ENCODE data around the gene SRA1. TPM values are rescaled to one million over a fixed set of nuclear protein-coding genes. Genes with fewer than 3 reads are reported as not detected.
"Not testable (repeated sequence)": the region's sequence is repeated elsewhere in the genome, so short reads cannot be mapped to it uniquely, and the experiment has no call there.

Gene SRA1
- total RNA-seq, 4 donors from 2014 or later = 19.9 to 36.3 (median 26.5) TPM

DNA sequence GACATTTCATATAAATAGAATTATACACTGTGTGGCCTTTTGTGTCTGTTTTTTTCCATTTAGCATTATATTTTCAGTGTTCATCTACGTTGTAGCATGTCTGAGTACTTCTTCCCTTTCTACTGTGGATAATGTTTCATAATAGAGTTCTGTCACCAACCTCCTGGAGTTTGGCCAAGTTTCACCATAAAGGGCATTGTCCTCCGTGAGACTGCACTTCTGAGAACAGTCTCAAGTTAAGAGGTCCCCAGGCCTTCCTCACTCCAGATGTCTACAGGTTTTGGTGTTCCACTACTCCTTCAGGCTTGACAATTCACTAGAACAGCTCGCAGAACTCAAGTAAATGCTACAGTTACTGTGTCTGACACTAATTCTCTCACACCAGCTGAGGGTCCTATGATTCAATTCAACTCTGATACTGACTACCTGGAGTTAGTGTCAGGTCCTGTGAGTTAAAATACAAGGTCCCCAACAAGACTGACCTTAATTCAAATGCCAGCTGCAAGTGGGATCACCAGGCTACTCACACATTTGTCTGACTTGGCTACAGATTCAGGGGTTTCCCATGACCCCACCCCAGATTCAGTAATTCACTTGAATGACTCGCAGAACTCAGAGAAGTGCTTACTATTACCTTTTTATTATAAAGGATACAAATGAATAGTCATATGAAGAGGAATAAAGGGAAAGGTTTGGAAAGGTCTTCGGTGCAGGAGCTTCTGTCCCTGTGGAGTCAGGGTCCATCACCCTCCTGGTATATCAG lies 38.4 kb upstream of the SRA1 start:
- no peaks in the 10 kb centered on the region for H3K36me3 ChIP-seq
- peak; percentile 53 for DNase-seq
- intact Hi-C loops (cut with DNase I; ENCODE audit: low total_unique reads) = no loop called here
- in situ Hi-C loops (cut with MboI; ENCODE audit: low pct_ligation_motif_present in 1 of 4, low pct_unique_long_range_greater_than_20kb in 1 of 4, low sequenced_read_pairs in 3 of 4) = no loop called here
- no peak for TF ChIP-seq POLR2A (IDR thresholded peaks at IDR 0.05)
- TF ChIP-seq POLR2AphosphoS5 (IDR thresholded peaks at IDR 0.05) = peak in 1 of 3 donors; percentile 17
- no peak for TF ChIP-seq EP300 (IDR thresholded peaks at IDR 0.05; ENCODE audit: low read depth)
- TF ChIP-seq, protein P1, sequence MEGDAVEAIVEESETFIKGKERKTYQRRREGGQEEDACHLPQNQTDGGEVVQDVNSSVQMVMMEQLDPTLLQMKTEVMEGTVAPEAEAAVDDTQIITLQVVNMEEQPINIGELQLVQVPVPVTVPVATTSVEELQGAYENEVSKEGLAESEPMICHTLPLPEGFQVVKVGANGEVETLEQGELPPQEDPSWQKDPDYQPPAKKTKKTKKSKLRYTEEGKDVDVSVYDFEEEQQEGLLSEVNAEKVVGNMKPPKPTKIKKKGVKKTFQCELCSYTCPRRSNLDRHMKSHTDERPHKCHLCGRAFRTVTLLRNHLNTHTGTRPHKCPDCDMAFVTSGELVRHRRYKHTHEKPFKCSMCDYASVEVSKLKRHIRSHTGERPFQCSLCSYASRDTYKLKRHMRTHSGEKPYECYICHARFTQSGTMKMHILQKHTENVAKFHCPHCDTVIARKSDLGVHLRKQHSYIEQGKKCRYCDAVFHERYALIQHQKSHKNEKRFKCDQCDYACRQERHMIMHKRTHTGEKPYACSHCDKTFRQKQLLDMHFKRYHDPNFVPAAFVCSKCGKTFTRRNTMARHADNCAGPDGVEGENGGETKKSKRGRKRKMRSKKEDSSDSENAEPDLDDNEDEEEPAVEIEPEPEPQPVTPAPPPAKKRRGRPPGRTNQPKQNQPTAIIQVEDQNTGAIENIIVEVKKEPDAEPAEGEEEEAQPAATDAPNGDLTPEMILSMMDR (IDR thresholded peaks at IDR 0.05) = no peak
- peak overlapping the region in 3 of 4 donors; percentile 5 to 18 (median 16) for H3K27ac ChIP-seq
- no peaks in the 10 kb centered on the region for H3K9me3 ChIP-seq
- WGBS, 2 donors (ENCODE audit: low coverage in 1 of 2) = 61 to 77% methylated on average over 3 to 5 of the region's 5 CpGs
- H3K4me1 ChIP-seq = peaks cover 0 to 17% (median 0%) of the 10 kb centered on the region in 4 donors
- no peaks in the 10 kb centered on the region for H3K27me3 ChIP-seq
- H3K4me3 ChIP-seq = no peak overlapping the region

- H3K4me1 ChIP-seq = peaks cover 0 to 19% (median 0%) of the 10 kb centered on the region in 4 donors
- no peaks in the 10 kb centered on the region for H3K36me3 ChIP-seq
- no peak for DNase-seq
- in situ Hi-C loops (cut with MboI; ENCODE audit: low pct_ligation_motif_present in 1 of 4, low pct_unique_long_range_greater_than_20kb in 1 of 4, low sequenced_read_pairs in 3 of 4) (no loop called here), intact Hi-C loops (cut with DNase I; ENCODE audit: low total_unique reads) (no loop called here)
- H3K4me3 ChIP-seq = no peak overlapping the region
- TF ChIP-seq, protein P1 (IDR thresholded peaks at IDR 0.05) = no peak
- no peak for TF ChIP-seq EP300 (IDR thresholded peaks at IDR 0.05; ENCODE audit: low read depth)
- TF ChIP-seq POLR2AphosphoS5 (IDR thresholded peaks at IDR 0.05) = no peak
- no peak for TF ChIP-seq POLR2A (IDR thresholded peaks at IDR 0.05)
- WGBS, 2 donors (ENCODE audit: low coverage in 1 of 2) = 90% methylated on average over 2 of the region's 6 CpGs; no CpG with 5 or more reads in 1 of the 2 donors
- no peaks in the 10 kb centered on the region for H3K27me3 ChIP-seq
- no peaks in the 10 kb centered on the region for H3K9me3 ChIP-seq
- no peak overlapping the region for H3K27ac ChIP-seq
Measured at GRCh38 chr5:140594169-140594568, 36.9 kb upstream of the SRA1 start.

GRCh38 chr5:140593070-140593469 lies 35.8 kb upstream of the SRA1 start:
- intact Hi-C loops (cut with DNase I; ENCODE audit: low total_unique reads); H3K9me3 ChIP-seq; in situ Hi-C loops (cut with MboI; ENCODE audit: low pct_ligation_motif_present in 1 of 4, low pct_unique_long_range_greater_than_20kb in 1 of 4, low sequenced_read_pairs in 3 of 4); H3K27ac ChIP-seq; H3K36me3 ChIP-seq; H3K27me3 ChIP-seq; DNase-seq; H3K4me3 ChIP-seq: not testable (repeated sequence)
- peaks cover 0 to 24% (median 0%) of the 10 kb centered on the region in 4 donors for H3K4me1 ChIP-seq
- 65% methylated on average over 12 of the region's 14 CpGs; no CpG with 5 or more reads in 1 of the 2 donors for WGBS, 2 donors (ENCODE audit: low coverage in 1 of 2)

DNA sequence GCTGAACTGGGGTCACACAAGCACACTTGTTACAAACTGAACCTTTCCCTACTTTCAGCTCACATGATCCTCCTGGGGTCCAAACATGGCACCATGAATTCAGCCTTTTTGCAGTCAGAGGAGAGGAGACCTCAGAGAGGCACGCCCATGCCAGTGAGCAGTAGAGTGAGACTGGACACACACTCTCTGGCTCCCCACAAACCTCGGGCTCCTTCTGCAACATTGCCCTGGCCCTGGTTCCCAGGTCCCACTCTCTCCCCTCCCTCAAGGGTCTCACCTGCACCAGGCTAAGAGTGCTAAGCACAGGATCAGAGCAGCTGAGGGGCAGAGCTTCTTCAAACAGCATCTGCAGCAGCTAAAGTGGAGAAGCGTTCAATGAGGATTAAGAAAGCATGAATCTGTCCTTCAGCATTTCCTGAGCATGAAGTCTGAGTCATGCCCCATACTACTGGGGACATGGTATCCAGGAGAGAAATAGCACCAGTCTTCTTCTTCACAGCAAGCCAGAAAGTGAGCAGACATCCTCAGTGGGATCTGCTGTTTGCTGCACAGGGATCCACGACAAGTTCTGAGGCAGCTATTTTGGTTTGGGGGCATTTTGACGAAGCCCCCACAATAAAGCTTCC lies 34.6 kb upstream of the SRA1 start:
- H3K27ac ChIP-seq = no peak overlapping the region
- H3K27me3 ChIP-seq = no peaks in the 10 kb centered on the region
- no peaks in the 10 kb centered on the region for H3K9me3 ChIP-seq
- H3K36me3 ChIP-seq = no peaks in the 10 kb centered on the region
- no peak for DNase-seq
- 70 to 80% methylated on average over 2 to 5 of the region's 5 CpGs for WGBS, 2 donors (ENCODE audit: low coverage in 1 of 2)
- intact Hi-C loops (cut with DNase I; ENCODE audit: low total_unique reads) (no loop called here), in situ Hi-C loops (cut with MboI; ENCODE audit: low pct_ligation_motif_present in 1 of 4, low pct_unique_long_range_greater_than_20kb in 1 of 4, low sequenced_read_pairs in 3 of 4) (no loop called here)
- H3K4me3 ChIP-seq = no peak overlapping the region
- TF ChIP-seq EP300 (IDR thresholded peaks at IDR 0.05; ENCODE audit: low read depth) (no peak), POLR2AphosphoS5 (IDR thresholded peaks at IDR 0.05) (no peak), POLR2A (IDR thresholded peaks at IDR 0.05) (no peak)
- TF ChIP-seq, protein P1 (IDR thresholded peaks at IDR 0.05) = no peak
- peaks cover 0 to 24% (median 0%) of the 10 kb centered on the region in 4 donors for H3K4me1 ChIP-seq

All from transverse colon (tissue), 4 donors.